Ishikawa (cell line): ENCODE data around the gene DOLK.

Source experiments
- CREB1 ChIP-seq: IDR thresholded peaks from 2 replicates; pipeline ENCODE4 v1.6.1; 2012; ENCODE audit warnings: low read depth
- MAX ChIP-seq: IDR thresholded peaks from 2 replicates; pipeline ENCODE4 v1.6.1; 2012
- TAF1 ChIP-seq: IDR thresholded peaks from 2 replicates; pipeline ENCODE4 v1.6.1; 2012; ENCODE audit warnings: low read depth, mild to moderate bottlenecking
- TEAD4 ChIP-seq: IDR thresholded peaks from 2 replicates; pipeline ENCODE4 v1.6.1; 2012
- YY1 ChIP-seq: IDR thresholded peaks from 2 replicates; pipeline ENCODE4 v1.6.1; 2012; ENCODE audit warnings: low read depth
- TF ChIP-seq, protein P1 (sequence below): IDR thresholded peaks from 2 replicates; pipeline ENCODE4 v1.6.1; 2012; ENCODE audit warnings: low read depth, mild to moderate bottlenecking

GRCh38 chr9:128898845-128899565 is 48.4 kb downstream of the DOLK start:
- TF ChIP-seq CREB1 (no peak), TAF1 (no peak), MAX (no peak), YY1 (no peak), TEAD4 (no peak)
- TF ChIP-seq, protein P1, sequence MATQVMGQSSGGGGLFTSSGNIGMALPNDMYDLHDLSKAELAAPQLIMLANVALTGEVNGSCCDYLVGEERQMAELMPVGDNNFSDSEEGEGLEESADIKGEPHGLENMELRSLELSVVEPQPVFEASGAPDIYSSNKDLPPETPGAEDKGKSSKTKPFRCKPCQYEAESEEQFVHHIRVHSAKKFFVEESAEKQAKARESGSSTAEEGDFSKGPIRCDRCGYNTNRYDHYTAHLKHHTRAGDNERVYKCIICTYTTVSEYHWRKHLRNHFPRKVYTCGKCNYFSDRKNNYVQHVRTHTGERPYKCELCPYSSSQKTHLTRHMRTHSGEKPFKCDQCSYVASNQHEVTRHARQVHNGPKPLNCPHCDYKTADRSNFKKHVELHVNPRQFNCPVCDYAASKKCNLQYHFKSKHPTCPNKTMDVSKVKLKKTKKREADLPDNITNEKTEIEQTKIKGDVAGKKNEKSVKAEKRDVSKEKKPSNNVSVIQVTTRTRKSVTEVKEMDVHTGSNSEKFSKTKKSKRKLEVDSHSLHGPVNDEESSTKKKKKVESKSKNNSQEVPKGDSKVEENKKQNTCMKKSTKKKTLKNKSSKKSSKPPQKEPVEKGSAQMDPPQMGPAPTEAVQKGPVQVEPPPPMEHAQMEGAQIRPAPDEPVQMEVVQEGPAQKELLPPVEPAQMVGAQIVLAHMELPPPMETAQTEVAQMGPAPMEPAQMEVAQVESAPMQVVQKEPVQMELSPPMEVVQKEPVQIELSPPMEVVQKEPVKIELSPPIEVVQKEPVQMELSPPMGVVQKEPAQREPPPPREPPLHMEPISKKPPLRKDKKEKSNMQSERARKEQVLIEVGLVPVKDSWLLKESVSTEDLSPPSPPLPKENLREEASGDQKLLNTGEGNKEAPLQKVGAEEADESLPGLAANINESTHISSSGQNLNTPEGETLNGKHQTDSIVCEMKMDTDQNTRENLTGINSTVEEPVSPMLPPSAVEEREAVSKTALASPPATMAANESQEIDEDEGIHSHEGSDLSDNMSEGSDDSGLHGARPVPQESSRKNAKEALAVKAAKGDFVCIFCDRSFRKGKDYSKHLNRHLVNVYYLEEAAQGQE, result no peak
